HepG2 (cell line): ENCODE results near the gene ABHD6. TPM values are rescaled to one million over a fixed set of nuclear protein-coding genes. Genes with fewer than 3 reads are reported as not detected.

Experiments
- ATAC-seq: fragments of 200-7000 bp; cut with Tn5 transposase; 3 replicates; pipeline ENCODE4 v1.9.1; 2020; ENCODE audit warnings: mild to moderate bottlenecking, moderate library complexity
- BruUV-seq: library from RNA; stranded (reverse); fragments of 400-500 nt; replicated peaks from 2 replicates; lab custom pipeline; 2021; lab: Mats Ljungman, UMichigan
- CTCF ChIA-PET: fragments of 300-600 bp; formaldehyde crosslinking; extraction: SDS; loops from one replicate; lab custom pipeline; 2021; ENCODE audit warnings: low total read pairs, inconsistent platforms, low intra/inter-chr PET ratio; lab: Yijun Ruan, JAX
- POLR2A ChIA-PET: fragments of 350-600 bp; sonication (Branson Sonifier 250); formaldehyde crosslinking; loops from one replicate; lab custom pipeline; 2020; ENCODE audit warnings: antibody characterized with exemption, inconsistent platforms; lab: Yijun Ruan, JAX
- DNase-seq: peaks from one replicate; pipeline ENCODE4 v3.0.0-alpha.2; 2015; ENCODE audit warnings: low spot score
- FAIRE-seq: peaks from 3 replicates; lab custom pipeline; 2011; peaks lifted over from hg19 to GRCh38; lab: Jason Lieb, UNC
- H2AFZ ChIP-seq: one replicate; pipeline ENCODE4 v1.6.1; 2011; ENCODE audit warnings: low read length, inconsistent platforms
- H3K27ac ChIP-seq: fragments of 300-600 bp; 3 replicates; pipeline ENCODE4 v1.8.0; 2011; ENCODE audit warnings: mixed run types, mild to moderate bottlenecking, mixed read lengths, low read length, inconsistent platforms; ENCODE audit not compliant: insufficient read depth; ENCODE audit errors: extremely low read length
- H3K27me3 ChIP-seq, 2 experiments: fragments of 200-600 bp in 1 of 2; 2 replicates in 1 of 2; 3 replicates in 1 of 2; pipeline versions ENCODE4 v1.6.0 to v1.8.0; 2011; ENCODE audit warnings: low read length in 2 of 2, mild to moderate bottlenecking in 2 of 2, moderate library complexity in 2 of 2, inconsistent platforms in 1 of 2; ENCODE audit not compliant: insufficient read depth in 2 of 2, control insufficient read depth in 1 of 2
- H3K36me3 ChIP-seq, 2 experiments: fragments of 200-600 bp in 1 of 2; replicated peaks in 1 of 2; 2 replicates in 1 of 2; 3 replicates in 1 of 2; pipeline versions ENCODE4 v1.5.1 to v1.8.0; 2011; ENCODE audit warnings: low read length in 2 of 2, inconsistent platforms in 1 of 2; ENCODE audit not compliant: insufficient read depth in 2 of 2, control insufficient read depth in 1 of 2
- H3K4me1 ChIP-seq: 2 replicates; pipeline ENCODE4 v1.5.1; 2012; ENCODE audit warnings: low read length, inconsistent platforms; ENCODE audit not compliant: insufficient read depth
- H3K4me2 ChIP-seq: 2 replicates; pipeline ENCODE4 v1.6.0; 2011; ENCODE audit warnings: low read depth, low read length, inconsistent platforms
- H3K4me3 ChIP-seq, 3 experiments: fragments of 200-600 bp in 1 of 3; sonication (generic), shearing (Covaris generic) in 1 of 3; replicated peaks in 1 of 3; 2 replicates each; pipeline ENCODE4 v1.5.1; 2011 to 2016; ENCODE audit warnings: low read length in 3 of 3, inconsistent platforms in 2 of 3, low read depth in 2 of 3, mild to moderate bottlenecking in 2 of 3, control low read depth in 1 of 3, mixed read lengths in 1 of 3; ENCODE audit not compliant: insufficient read depth in 1 of 3
- H3K79me2 ChIP-seq: one replicate; pipeline ENCODE4 v1.6.1; 2011; ENCODE audit warnings: low read length, inconsistent platforms; ENCODE audit not compliant: insufficient read depth
- H3K9ac ChIP-seq: 2 replicates; pipeline ENCODE4 v1.6.0; 2011; ENCODE audit warnings: mild to moderate bottlenecking, low read depth, low read length, inconsistent platforms; ENCODE audit not compliant: insufficient read depth
- H3K9me3 ChIP-seq: 2 replicates; pipeline ENCODE4 v1.5.1; 2012; ENCODE audit warnings: mild to moderate bottlenecking, low read length
- H4K20me1 ChIP-seq: 2 replicates; pipeline ENCODE4 v1.6.0; 2011; ENCODE audit warnings: inconsistent platforms, mild to moderate bottlenecking, low read length, moderate library complexity; ENCODE audit not compliant: insufficient read depth
- BORCS8-MEF2B ChIP-seq: sonication (generic); formaldehyde crosslinking; IDR thresholded peaks from 2 replicates; pipeline ENCODE4 v1.8.0; 2022; ENCODE audit warnings: mild to moderate bottlenecking, missing genetic modification reagents
- EED ChIP-seq: sonication (generic); formaldehyde crosslinking; IDR thresholded peaks from 2 replicates; pipeline ENCODE4 v1.5.0; 2020; ENCODE audit warnings: mild to moderate bottlenecking, missing genetic modification reagents
- FOSL2 ChIP-seq: sonication (generic); formaldehyde crosslinking; IDR thresholded peaks from 2 replicates; pipeline ENCODE4 v1.4.0; 2020; ENCODE audit warnings: missing genetic modification reagents
- HMG20A ChIP-seq: IDR thresholded peaks from 2 replicates; pipeline ENCODE4 v1.6.1; 2016; ENCODE audit warnings: borderline replicate concordance
- JARID2 ChIP-seq: sonication (generic); formaldehyde crosslinking; IDR thresholded peaks from 2 replicates; pipeline ENCODE4 v1.8.1; 2023; ENCODE audit warnings: missing genetic modification reagents, inconsistent platforms; ENCODE audit not compliant: insufficient replicate concordance
- JUN ChIP-seq: sonication (generic); formaldehyde crosslinking; IDR thresholded peaks from 2 replicates; pipeline ENCODE4 v1.4.0; 2020; ENCODE audit warnings: mild to moderate bottlenecking, missing genetic modification reagents
- MED1 ChIP-seq: sonication (generic); formaldehyde crosslinking; IDR thresholded peaks from 2 replicates; pipeline ENCODE4 v1.4.0; 2020; ENCODE audit warnings: missing genetic modification reagents
- NCOA2 ChIP-seq: sonication (generic); formaldehyde crosslinking; IDR thresholded peaks from 2 replicates; pipeline ENCODE4 v1.8.0; 2022; ENCODE audit warnings: inconsistent platforms
- NFRKB ChIP-seq: fragments of 450-650 bp; IDR thresholded peaks from 2 replicates; pipeline ENCODE4 v1.6.1; 2017
- RAD21 ChIP-seq: fragments of 450-650 bp; formaldehyde crosslinking; IDR thresholded peaks from 2 replicates; pipeline ENCODE4 v1.5.0; 2020; ENCODE audit warnings: mild to moderate bottlenecking
- RBAK ChIP-seq: sonication (generic); formaldehyde crosslinking; IDR thresholded peaks from 2 replicates; pipeline ENCODE4 v1.5.1; 2020; ENCODE audit warnings: mild to moderate bottlenecking, missing genetic modification reagents
- SETDB1 ChIP-seq: sonication (generic); formaldehyde crosslinking; IDR thresholded peaks from 2 replicates; pipeline ENCODE4 v1.5.1; 2020; ENCODE audit warnings: missing genetic modification reagents, mild to moderate bottlenecking, borderline replicate concordance
- SOX6 ChIP-seq, 2 experiments: fragments of 450-650 bp in 1 of 2; sonication (generic) in 1 of 2; formaldehyde crosslinking in 1 of 2; IDR thresholded peaks; 2 replicates each; pipeline versions ENCODE4 v1.4.0 to v1.6.1; 2017 to 2020; ENCODE audit warnings: antibody characterized with exemption in 1 of 2, mild to moderate bottlenecking in 1 of 2, missing genetic modification reagents in 1 of 2
- STAG1 ChIP-seq: sonication (generic); formaldehyde crosslinking; IDR thresholded peaks from 2 replicates; pipeline ENCODE4 v1.4.0; 2020; ENCODE audit warnings: missing genetic modification reagents
- TFE3 ChIP-seq: IDR thresholded peaks from 2 replicates; pipeline ENCODE4 v1.6.1; 2016
- ZFP90 ChIP-seq: sonication (generic); formaldehyde crosslinking; IDR thresholded peaks from 2 replicates; pipeline ENCODE4 v1.8.0; 2022; ENCODE audit warnings: missing genetic modification reagents, mild to moderate bottlenecking, inconsistent platforms, borderline replicate concordance
- ZFX ChIP-seq: sonication (generic); formaldehyde crosslinking; IDR thresholded peaks from 2 replicates; pipeline ENCODE4 v1.4.0; 2020; ENCODE audit warnings: mild to moderate bottlenecking, low read depth, missing genetic modification reagents, moderate library complexity
- ZNF775 ChIP-seq: sonication (generic); formaldehyde crosslinking; IDR thresholded peaks from 2 replicates; pipeline ENCODE4 v1.4.0; 2020; ENCODE audit warnings: missing genetic modification reagents, mild to moderate bottlenecking, moderate library complexity, borderline replicate concordance
- ZNF781 ChIP-seq: sonication (generic); formaldehyde crosslinking; IDR thresholded peaks from 2 replicates; pipeline ENCODE4 v1.5.1; 2020; ENCODE audit warnings: borderline replicate concordance, mild to moderate bottlenecking, missing genetic modification reagents; ENCODE audit errors: not compliant biosample characterization
- WGBS: methylation state at CpG from one replicate; pipeline ENCODE4 v1.1.6; 2017; ENCODE audit warnings: low lambda C conversion rate; 5-methylcytosine and 5-hydroxymethylcytosine counted together
- in situ Hi-C: cut with HindIII; loops from 2 replicates; pipeline ENCODE4 v1.10.0; 2017; ENCODE audit warnings: low pct_unique_long_range_greater_than_20kb; ENCODE audit not compliant: extremely low pct_ligation_motif_present
- intact Hi-C: fragments of 100-400 bp; cut with micrococcal nuclease; formaldehyde crosslinking; loops from one replicate; pipeline ENCODE4 v1.10.0; 2022; ENCODE audit not compliant: unreplicated experiment
- polyA plus RNA-seq, 8 experiments: library from polyadenylated mRNA; depleted of rRNA in 3 of 8; stranded (reverse) in 7 of 8; unstranded in 1 of 8; fragments of >200 nt; fragmentation: Illumina TruSeq in 4 of 8; extraction: Trizol in 4 of 8; gene quantifications; 2 replicates each; pipeline versions ENCODE4 v1.2.1 to v1.2.3, GENCODE V29; 2011 to 2016; ENCODE audit warnings: low read depth in 4 of 8, missing spikeins in 1 of 8, mixed read lengths in 1 of 8; ENCODE audit not compliant: insufficient read depth in 1 of 8
- total RNA-seq, 5 experiments: library from RNA; depleted of rRNA; stranded (reverse); fragments of >200 nt; fragmentation: Illumina TruSeq; extraction: Trizol; gene quantifications; 2 replicates each; pipeline ENCODE4 v1.2.3, GENCODE V29; 2016; ENCODE audit warnings: low read depth in 1 of 5
- TF ChIP-seq, protein P1 (sequence below): sonication (generic); formaldehyde crosslinking; IDR thresholded peaks from 2 replicates; pipeline ENCODE4 v1.4.0; 2020; ENCODE audit warnings: missing genetic modification reagents, low read depth, mild to moderate bottlenecking, borderline replicate concordance

ABHD6 gene
- total and polyA plus RNA-seq, 2 of the 13 experiments (the other 11 are each of a cell fraction or from before 2014, with no cell fraction given): 9.0 to 17.2 TPM

DNA sequence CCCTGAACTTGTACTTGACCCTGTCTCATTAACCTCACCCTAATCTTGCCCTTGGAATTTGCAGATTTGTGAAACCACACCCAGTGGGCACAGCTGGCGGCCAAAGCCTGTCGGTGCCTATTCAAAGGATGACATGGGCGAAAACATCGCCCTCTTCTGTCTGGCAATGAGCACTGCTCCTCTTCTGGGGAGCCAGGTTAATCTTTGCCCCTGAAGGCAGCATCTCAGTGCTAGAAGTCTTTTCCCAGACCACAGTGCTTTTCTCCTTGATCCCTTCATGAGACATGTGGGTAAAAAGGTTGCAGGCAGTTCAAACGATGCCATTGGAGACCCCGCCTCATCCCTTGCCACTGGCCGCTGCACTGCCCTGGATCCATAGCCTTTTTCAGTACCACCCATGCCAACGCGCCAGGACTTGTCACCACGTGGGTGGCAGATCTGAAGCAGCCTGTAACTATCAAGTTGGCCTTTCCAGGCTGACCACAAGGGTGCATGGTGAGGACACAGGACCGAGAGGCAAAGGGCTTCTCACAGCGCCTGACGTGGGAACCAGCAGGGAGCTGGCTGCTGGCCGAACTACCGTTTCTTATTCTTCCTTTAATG is 20.3 kb upstream of the ABHD6 start:
- H3K4me3 ChIP-seq: peak overlapping the region in 1 of 3 experiments; percentile 53; a peak in 2 of 6 replicates
- CTCF ChIA-PET: interaction anchor here (0.6 to 2.5 kb wide), 4 partner anchors 29 to 102 kb away, joined by 3 to 59 read pairs (median 6); no protein-coding TSS in a partner anchor
- peaks cover 69% of the 10 kb centered on the region for H3K4me1 ChIP-seq
- WGBS: 6% methylated on average over 9 of the region's 15 CpGs
- H3K79me2 ChIP-seq: no peaks in the 10 kb centered on the region
- no peaks in the 10 kb centered on the region for H3K9me3 ChIP-seq
- peak; percentile 95 for ATAC-seq
- no peak overlapping the region for H3K9ac ChIP-seq
- intact Hi-C loops (loop anchor here (1.0 kb wide), 4 partner anchors 24 to 83 kb away; no protein-coding TSS in a partner anchor), in situ Hi-C loops (loop anchor here (5.0 kb wide), 1 partner anchor 35 kb away; no protein-coding TSS in a partner anchor)
- H4K20me1 ChIP-seq: no peaks in the 10 kb centered on the region
- POLR2A ChIA-PET: interaction anchor here (0.8 to 1.7 kb wide), 5 partner anchors 14 to 89 kb away, joined by 3 to 15 read pairs (median 4); partner anchors contain the start of genes HTD2 and RPP14
- H3K4me2 ChIP-seq: peak overlapping the region; percentile 64
- peak; percentile 91 for FAIRE-seq
- peak; percentile 84 for DNase-seq
- no peak overlapping the region for H2AFZ ChIP-seq
- H3K27ac ChIP-seq: peak overlapping the region; percentile 47
- no TSS peak for BruUV-seq
- no peaks in the 10 kb centered on the region for H3K27me3 ChIP-seq
- no peaks in the 10 kb centered on the region for H3K36me3 ChIP-seq
- TF ChIP-seq, protein P1, sequence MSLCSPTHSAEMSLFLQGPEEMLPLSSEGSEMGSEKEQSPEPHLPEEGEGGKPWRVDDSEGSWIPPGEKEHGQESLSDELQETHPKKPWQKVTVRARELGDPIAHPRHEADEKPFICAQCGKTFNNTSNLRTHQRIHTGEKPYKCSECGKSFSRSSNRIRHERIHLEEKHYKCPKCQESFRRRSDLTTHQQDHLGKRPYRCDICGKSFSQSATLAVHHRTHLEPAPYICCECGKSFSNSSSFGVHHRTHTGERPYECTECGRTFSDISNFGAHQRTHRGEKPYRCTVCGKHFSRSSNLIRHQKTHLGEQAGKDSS (CRISPR knock-in tag): peak; percentile 84; the same call in 1 of the 2 replicates
- no peak for TF ChIP-seq RBAK (CRISPR knock-in tag)
- TF ChIP-seq HMG20A (CRISPR knock-in tag): no peak
- 0 out of 2 replicates have a peak, but pooled peaks have one; percentile 14 for TF ChIP-seq NCOA2 (CRISPR knock-in tag)
- TF ChIP-seq ZFP90: peak; percentile 80
- peak; percentile 77 for TF ChIP-seq MED1 (CRISPR knock-in tag)
- TF ChIP-seq SOX6 (IDR thresholded peaks at IDR 0.05): no peak
- TF ChIP-seq SOX6 (CRISPR knock-in tag; IDR thresholded peaks at IDR 0.05): peak; percentile 62; the same call in 1 of the 2 replicates
- peak; percentile 52; the same call in 1 of the 2 replicates for TF ChIP-seq JUN
- TF ChIP-seq NFRKB: no peak
- TF ChIP-seq JARID2 (CRISPR knock-in tag): no peak
- TF ChIP-seq ZFX: no peak; the same call in 1 of the 2 replicates
- TF ChIP-seq RAD21 (CRISPR knock-in tag): peak; percentile 82
- TF ChIP-seq SETDB1 (CRISPR knock-in tag): no peak
- peak; percentile 72 for TF ChIP-seq STAG1
- peak; percentile 54; the same call in 1 of the 2 replicates for TF ChIP-seq BORCS8-MEF2B (CRISPR knock-in tag)
- TF ChIP-seq EED: no peak
- TF ChIP-seq FOSL2 (CRISPR knock-in tag): peak; percentile 40; the same call in 1 of the 2 replicates
- TF ChIP-seq TFE3 (CRISPR knock-in tag): no peak
- no peak for TF ChIP-seq ZNF775 (CRISPR knock-in tag)
- peak; percentile 40 for TF ChIP-seq ZNF781
